Smooth muscle cell (in vitro differentiated cells): ENCODE measurements around the gene WARS2. TPM values are rescaled to one million over a fixed set of nuclear protein-coding genes. Genes with fewer than 3 reads are reported as not detected.
A peak's percentile ranks its signal among the peaks of the same experiment; 100 is the strongest.
"Not testable (repeated sequence)": the region's sequence is repeated elsewhere in the genome, so short reads cannot be mapped to it uniquely, and the experiment has no call there.

Experiments used
- DNase-seq: peaks from one replicate; lab custom pipeline; 2025; ENCODE audit not compliant: unreplicated experiment; lab: John Stamatoyannopoulos, UW
- H2AFZ ChIP-seq: fragments of 200-600 bp; sonication (generic); 2 replicates; pipeline ENCODE4 v1.6.0; 2016; ENCODE audit warnings: antibody characterized with exemption, low read depth, mild to moderate bottlenecking
- H3F3A ChIP-seq: fragments of 200-600 bp; sonication (generic); 2 replicates; pipeline ENCODE4 v1.6.0; 2017; ENCODE audit warnings: antibody characterized with exemption, low read depth
- H3K27ac ChIP-seq: fragments of 200-600 bp; sonication (generic); 2 replicates; pipeline ENCODE4 v1.5.1; 2016; ENCODE audit warnings: low read depth, mild to moderate bottlenecking
- H3K27me3 ChIP-seq: fragments of 200-600 bp; sonication (generic); 2 replicates; pipeline ENCODE4 v1.6.1; 2016; ENCODE audit warnings: low read depth, mild to moderate bottlenecking
- H3K36me3 ChIP-seq: fragments of 200-600 bp; sonication (generic); 2 replicates; pipeline ENCODE4 v1.5.1; 2016; ENCODE audit warnings: low read depth
- H3K4me1 ChIP-seq: fragments of 200-600 bp; sonication (generic); 2 replicates; pipeline ENCODE4 v1.5.1; 2016; ENCODE audit warnings: low read depth
- H3K4me2 ChIP-seq: fragments of 200-600 bp; sonication (generic); 2 replicates; pipeline ENCODE4 v1.6.0; 2016; ENCODE audit warnings: mild to moderate bottlenecking
- H3K4me3 ChIP-seq: fragments of 200-600 bp; sonication (generic); 2 replicates; pipeline ENCODE4 v1.5.1; 2016; ENCODE audit warnings: mild to moderate bottlenecking
- H3K79me2 ChIP-seq: fragments of 200-600 bp; sonication (generic); 2 replicates; pipeline ENCODE4 v1.6.0; 2016; ENCODE audit warnings: low read depth, mild to moderate bottlenecking
- H3K9ac ChIP-seq: fragments of 200-600 bp; sonication (generic); 2 replicates; pipeline ENCODE4 v1.6.0; 2016; ENCODE audit warnings: low read depth
- H3K9me3 ChIP-seq: fragments of 200-600 bp; sonication (generic); replicated peaks from 2 replicates; pipeline ENCODE4 v1.5.1; 2016; ENCODE audit warnings: low read depth
- H4K20me1 ChIP-seq: fragments of 200-600 bp; sonication (generic); 2 replicates; pipeline ENCODE4 v1.6.0; 2016; ENCODE audit warnings: low read depth
- WGBS: methylation state at CpG from one replicate; pipeline ENCODE4 v1.1.7; 2016; ENCODE audit warnings: low lambda C conversion rate; 5-methylcytosine and 5-hydroxymethylcytosine counted together
- polyA plus RNA-seq: library from polyadenylated mRNA; unstranded; fragments of >200 nt; fragmentation: Nextera tagmentation; extraction: Ambion mirVana; gene quantifications from 2 replicates; pipeline ENCODE4 v1.2.1, GENCODE V29; 2016
- total RNA-seq: library from RNA; depleted of rRNA; stranded (reverse); fragments of >200 nt; gene quantifications from 2 replicates; pipeline ENCODE4 v1.2.3, GENCODE V29; 2014
- TF ChIP-seq, protein P1 (sequence below): fragments of 200-600 bp; sonication (generic); IDR thresholded peaks from 2 replicates; pipeline ENCODE4 v1.5.1; 2017; ENCODE audit warnings: borderline replicate concordance, mild to moderate bottlenecking, antibody characterized with exemption; ENCODE audit not compliant: insufficient read depth, poor library complexity, severe bottlenecking

WARS2 gene
- total and polyA plus RNA-seq, 2 experiments from 2014 or later, result 5.9 to 9.6 TPM

DNA sequence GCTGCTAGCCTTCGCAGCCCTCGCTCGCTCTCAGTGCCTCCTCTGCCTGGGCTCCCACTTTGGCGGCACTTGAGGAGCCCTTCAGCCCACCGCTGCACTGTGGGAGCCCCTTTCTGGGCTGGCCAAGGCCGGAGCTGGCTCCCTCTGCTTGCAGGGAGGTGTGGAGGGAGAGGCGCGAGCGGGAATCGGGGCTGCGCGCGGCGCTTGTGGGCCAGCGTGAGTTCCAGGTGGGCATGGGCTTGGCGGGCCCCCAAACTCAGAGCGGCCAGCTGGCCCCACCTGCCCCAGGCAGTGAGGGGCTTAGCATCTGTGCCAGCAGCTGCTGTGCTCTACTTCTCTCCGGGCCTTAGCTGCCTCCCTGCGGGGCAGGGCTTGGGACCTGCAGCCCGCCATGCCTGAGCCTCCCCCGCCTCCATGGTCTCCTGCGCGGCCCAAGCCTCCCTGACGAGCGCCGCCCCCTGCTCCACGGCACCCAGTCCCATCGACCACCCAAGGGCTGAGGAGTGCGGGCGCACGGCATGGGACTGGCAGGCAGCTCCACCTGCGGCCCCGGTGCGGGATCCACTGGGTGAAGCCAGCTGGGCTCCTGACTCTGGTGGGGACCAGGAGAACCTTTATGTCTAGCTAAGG is 31.0 kb upstream of the WARS2 start:
- not testable (repeated sequence) for H3K9ac ChIP-seq, H3K4me3 ChIP-seq, H3K4me1 ChIP-seq, H3K4me2 ChIP-seq, H3K27me3 ChIP-seq, H3F3A ChIP-seq, H4K20me1 ChIP-seq, H3K36me3 ChIP-seq, H2AFZ ChIP-seq, H3K27ac ChIP-seq, DNase-seq, H3K9me3 ChIP-seq, H3K79me2 ChIP-seq
- WGBS, result 95% methylated on average over 30 of the region's 34 CpGs

DNA sequence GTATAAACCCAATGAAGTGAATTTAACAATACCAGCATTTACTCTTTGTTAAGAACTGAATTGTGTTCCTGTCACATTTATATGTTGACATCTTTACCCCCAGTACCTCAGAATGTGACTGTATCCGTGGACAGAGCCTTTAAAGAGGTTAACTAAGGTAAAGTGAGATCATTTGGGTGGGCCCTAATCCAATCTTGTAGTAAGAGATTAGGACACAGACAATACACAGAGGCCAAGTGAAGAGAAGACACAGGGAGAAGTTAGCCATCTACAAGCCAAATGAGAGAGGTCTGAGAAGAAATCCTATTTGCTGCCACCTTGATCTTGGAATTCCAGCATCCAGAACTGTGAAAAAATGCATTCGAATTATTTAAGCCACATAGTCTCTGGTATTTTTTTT is 22.9 kb upstream of the WARS2 start:
- H3K4me3 ChIP-seq, result no peak overlapping the region
- H4K20me1 ChIP-seq, result no peaks in the 10 kb centered on the region
- H3K36me3 ChIP-seq, result no peaks in the 10 kb centered on the region
- H3K27me3 ChIP-seq, result no peaks in the 10 kb centered on the region
- no peaks in the 10 kb centered on the region for H3K4me1 ChIP-seq
- H3K79me2 ChIP-seq, result no peaks in the 10 kb centered on the region
- no peak overlapping the region for H3K27ac ChIP-seq
- TF ChIP-seq, protein P1, sequence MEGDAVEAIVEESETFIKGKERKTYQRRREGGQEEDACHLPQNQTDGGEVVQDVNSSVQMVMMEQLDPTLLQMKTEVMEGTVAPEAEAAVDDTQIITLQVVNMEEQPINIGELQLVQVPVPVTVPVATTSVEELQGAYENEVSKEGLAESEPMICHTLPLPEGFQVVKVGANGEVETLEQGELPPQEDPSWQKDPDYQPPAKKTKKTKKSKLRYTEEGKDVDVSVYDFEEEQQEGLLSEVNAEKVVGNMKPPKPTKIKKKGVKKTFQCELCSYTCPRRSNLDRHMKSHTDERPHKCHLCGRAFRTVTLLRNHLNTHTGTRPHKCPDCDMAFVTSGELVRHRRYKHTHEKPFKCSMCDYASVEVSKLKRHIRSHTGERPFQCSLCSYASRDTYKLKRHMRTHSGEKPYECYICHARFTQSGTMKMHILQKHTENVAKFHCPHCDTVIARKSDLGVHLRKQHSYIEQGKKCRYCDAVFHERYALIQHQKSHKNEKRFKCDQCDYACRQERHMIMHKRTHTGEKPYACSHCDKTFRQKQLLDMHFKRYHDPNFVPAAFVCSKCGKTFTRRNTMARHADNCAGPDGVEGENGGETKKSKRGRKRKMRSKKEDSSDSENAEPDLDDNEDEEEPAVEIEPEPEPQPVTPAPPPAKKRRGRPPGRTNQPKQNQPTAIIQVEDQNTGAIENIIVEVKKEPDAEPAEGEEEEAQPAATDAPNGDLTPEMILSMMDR, result no peak
- no peaks in the 10 kb centered on the region for H3K9me3 ChIP-seq
- no peaks in the 10 kb centered on the region for H3F3A ChIP-seq
- H2AFZ ChIP-seq, result no peak overlapping the region
- no peak overlapping the region for H3K9ac ChIP-seq
- H3K4me2 ChIP-seq, result no peak overlapping the region
- 94% methylated on average over 2 of the region's 2 CpGs for WGBS
- no peak for DNase-seq

DNA sequence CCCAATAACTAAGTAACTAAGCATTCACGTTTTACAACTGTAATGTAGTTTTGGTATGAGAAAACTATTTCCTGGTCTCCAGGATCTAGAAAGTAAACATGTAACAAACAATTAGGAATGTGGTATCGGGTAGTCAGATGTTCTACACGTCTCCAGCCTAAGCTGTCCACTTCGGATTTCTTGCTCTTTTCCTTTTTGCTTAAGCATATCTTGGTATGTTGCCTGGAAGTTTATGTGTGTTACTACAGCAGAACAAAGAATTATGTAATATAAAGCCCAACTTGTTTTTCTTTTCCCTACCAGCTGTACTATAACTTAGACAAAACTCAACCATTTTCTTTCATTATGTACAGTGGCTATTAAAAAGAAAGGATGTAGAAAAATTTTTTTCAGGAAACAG is 20.4 kb upstream of the WARS2 start:
- no peak for DNase-seq
- Histone ChIP-seq H2AFZ (no peak overlapping the region), H3F3A (no peaks in the 10 kb centered on the region), H3K27ac (peak overlapping the region; percentile 50), H4K20me1 (no peaks in the 10 kb centered on the region), H3K79me2 (no peaks in the 10 kb centered on the region), H3K27me3 (no peaks in the 10 kb centered on the region), H3K36me3 (no peaks in the 10 kb centered on the region), H3K4me2 (peak overlapping the region; percentile 30), H3K9me3 (no peaks in the 10 kb centered on the region), H3K4me1 (no peaks in the 10 kb centered on the region), H3K4me3 (no peak overlapping the region), H3K9ac (no peak overlapping the region)
- TF ChIP-seq, protein P1, result no peak
- WGBS, result 57% methylated on average over 4 of the region's 4 CpGs

DNA sequence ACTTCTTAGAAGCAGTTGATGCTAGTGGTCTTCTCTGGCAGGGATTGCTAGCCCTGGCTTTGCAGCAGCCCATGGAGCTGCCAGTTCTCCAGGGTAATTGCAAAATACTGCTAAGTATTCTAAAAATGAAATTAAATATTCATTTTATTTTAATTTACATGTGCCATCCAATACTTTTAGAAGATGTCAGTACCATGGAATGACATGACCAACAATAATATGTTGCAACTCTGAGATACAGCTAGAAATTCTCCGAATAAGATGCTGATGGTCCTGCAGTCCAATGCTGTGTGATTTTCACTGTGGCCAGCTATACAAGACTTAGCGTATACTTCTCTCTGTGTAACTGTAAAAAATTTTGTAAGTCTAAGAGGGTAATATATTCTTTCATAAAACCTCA is 20.0 kb upstream of the WARS2 start:
- Histone ChIP-seq H2AFZ (no peak overlapping the region), H3K9me3 (no peaks in the 10 kb centered on the region), H3K4me1 (no peaks in the 10 kb centered on the region), H3K27me3 (no peaks in the 10 kb centered on the region), H4K20me1 (no peaks in the 10 kb centered on the region), H3K79me2 (no peaks in the 10 kb centered on the region), H3K27ac (peak overlapping the region; percentile 50), H3K4me2 (peak overlapping the region; percentile 30), H3F3A (no peaks in the 10 kb centered on the region), H3K9ac (no peak overlapping the region), H3K4me3 (no peak overlapping the region), H3K36me3 (no peaks in the 10 kb centered on the region)
- no peak for DNase-seq
- 92% methylated on average over 2 of the region's 2 CpGs for WGBS
- TF ChIP-seq, protein P1, result no peak
